PC-3 (cell line): ENCODE data around the gene ST8SIA4.

ENCODE experiments used
- EZH2 ChIP-seq: fragments of 300-600 bp; sonication (generic); IDR thresholded peaks from one replicate; pipeline ENCODE4 v1.6.1; 2017; ENCODE audit warnings: antibody characterized with exemption, mild to moderate bottlenecking, low read length; ENCODE audit not compliant: unreplicated experiment
- EZH2phosphoT487 ChIP-seq: fragments of 300-600 bp; sonication (generic); IDR thresholded peaks from 2 replicates; pipeline ENCODE4 v1.6.1; 2018; ENCODE audit warnings: mild to moderate bottlenecking, antibody characterized with exemption, low read length, borderline replicate concordance
- TF ChIP-seq, protein P1 (sequence below): fragments of 300-600 bp; sonication (generic); conservative IDR thresholded peaks from 2 replicates; pipeline ENCODE4 v1.5.1; 2017; ENCODE audit warnings: antibody characterized with exemption, low read depth, mild to moderate bottlenecking, low read length

DNA sequence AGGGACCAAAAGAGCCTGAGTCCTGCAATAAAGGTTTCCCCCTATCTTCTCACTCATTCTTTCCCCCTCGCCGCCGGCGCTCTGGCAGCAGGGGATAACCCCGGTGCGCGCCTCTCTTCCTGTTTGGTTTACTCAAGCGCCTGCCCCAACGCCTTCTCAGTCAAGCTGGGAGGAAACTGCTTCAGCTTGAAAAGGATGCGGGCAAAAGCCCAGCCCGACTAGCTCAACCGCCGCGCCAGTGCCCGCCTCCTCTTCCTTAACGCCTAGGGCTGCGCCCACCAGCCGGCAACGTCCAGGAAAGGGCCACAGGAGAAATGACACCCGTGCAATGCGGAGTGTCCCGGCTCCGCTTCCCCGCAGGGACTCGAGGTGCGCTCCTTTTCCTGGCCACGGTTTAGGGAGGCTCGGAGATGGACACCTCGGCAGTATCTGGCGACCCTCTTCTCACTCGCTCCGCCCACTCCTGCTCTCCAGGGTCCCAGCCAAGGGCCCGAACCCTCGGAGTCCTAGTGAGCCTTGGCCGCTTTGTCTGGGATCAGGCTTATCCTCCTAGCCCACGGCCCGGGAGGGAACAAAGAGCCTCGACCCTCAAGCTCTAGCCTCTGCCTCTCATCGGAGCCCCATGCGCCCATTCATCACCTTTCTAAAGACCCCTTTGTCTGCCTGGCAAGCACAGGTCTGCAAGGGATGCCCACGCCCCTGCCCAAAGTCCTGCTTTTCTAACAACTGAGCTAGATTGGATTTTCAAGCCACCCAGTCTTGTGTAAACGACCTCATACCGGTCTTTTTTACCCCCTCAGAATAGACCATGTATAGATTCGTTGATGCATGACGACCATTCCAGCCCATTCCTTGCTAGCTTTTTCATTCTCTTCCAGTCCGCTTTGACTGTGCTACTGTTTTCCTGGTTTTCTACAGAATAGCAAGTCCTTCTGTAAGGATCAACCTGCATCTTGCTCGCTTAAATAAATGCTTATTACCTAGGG lies 2.0 kb downstream of the ST8SIA4 start:
- no peak for TF ChIP-seq EZH2phosphoT487
- TF ChIP-seq, protein P1, sequence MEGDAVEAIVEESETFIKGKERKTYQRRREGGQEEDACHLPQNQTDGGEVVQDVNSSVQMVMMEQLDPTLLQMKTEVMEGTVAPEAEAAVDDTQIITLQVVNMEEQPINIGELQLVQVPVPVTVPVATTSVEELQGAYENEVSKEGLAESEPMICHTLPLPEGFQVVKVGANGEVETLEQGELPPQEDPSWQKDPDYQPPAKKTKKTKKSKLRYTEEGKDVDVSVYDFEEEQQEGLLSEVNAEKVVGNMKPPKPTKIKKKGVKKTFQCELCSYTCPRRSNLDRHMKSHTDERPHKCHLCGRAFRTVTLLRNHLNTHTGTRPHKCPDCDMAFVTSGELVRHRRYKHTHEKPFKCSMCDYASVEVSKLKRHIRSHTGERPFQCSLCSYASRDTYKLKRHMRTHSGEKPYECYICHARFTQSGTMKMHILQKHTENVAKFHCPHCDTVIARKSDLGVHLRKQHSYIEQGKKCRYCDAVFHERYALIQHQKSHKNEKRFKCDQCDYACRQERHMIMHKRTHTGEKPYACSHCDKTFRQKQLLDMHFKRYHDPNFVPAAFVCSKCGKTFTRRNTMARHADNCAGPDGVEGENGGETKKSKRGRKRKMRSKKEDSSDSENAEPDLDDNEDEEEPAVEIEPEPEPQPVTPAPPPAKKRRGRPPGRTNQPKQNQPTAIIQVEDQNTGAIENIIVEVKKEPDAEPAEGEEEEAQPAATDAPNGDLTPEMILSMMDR: no peak
- no peak for TF ChIP-seq EZH2
